ENCODE results near the gene IL20RA. TPM values are rescaled to one million over a fixed set of nuclear protein-coding genes. Genes with fewer than 3 reads are reported as not detected.

The IL20RA gene
- total RNA-seq, 6 donors from 2014 or later: 7.5 to 44.8 (median 9.7) TPM

DNA sequence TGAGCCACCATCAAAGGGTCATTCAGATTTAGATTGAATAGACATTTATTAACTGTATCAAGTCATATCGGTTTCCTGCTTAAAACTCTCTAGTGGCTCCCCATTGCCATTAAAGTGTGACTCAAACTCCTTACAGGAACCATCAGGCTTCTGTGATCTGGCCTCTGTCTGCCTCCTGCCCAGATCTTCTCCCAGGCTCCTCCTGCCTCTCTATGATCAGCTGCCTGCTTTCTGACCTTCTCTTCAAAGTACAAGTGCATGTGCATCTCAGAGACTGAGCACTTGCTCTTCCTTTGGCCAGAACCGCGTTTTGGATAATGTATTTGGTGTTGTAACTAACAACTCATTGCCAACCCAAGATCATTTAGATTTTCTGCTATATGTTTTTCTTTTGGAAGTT, 52.7 kb downstream of the IL20RA start:
- Histone ChIP-seq H3K4me1 (peaks cover 7 to 9% (median 8%) of the 10 kb centered on the region in 4 donors), H3K27me3 (peaks cover 0 to 15% (median 6%) of the 10 kb centered on the region in 4 donors), H3K36me3 (no peaks in the 10 kb centered on the region), H3K9me3 (no peaks in the 10 kb centered on the region), H3K27ac (no peak overlapping the region), H3K4me3 (no peak overlapping the region)
- DNase-seq (no peak), ATAC-seq (ENCODE audit: low FRiP score in 2 of 2) (no peak)
- WGBS, 2 donors: 56 to 62% methylated on average over 3 of the region's 3 CpGs
- TF ChIP-seq EP300 (IDR thresholded peaks at IDR 0.05) (no peak), POLR2A (IDR thresholded peaks at IDR 0.05) (no peak), POLR2AphosphoS5 (IDR thresholded peaks at IDR 0.05) (no peak)
- TF ChIP-seq, protein P1, sequence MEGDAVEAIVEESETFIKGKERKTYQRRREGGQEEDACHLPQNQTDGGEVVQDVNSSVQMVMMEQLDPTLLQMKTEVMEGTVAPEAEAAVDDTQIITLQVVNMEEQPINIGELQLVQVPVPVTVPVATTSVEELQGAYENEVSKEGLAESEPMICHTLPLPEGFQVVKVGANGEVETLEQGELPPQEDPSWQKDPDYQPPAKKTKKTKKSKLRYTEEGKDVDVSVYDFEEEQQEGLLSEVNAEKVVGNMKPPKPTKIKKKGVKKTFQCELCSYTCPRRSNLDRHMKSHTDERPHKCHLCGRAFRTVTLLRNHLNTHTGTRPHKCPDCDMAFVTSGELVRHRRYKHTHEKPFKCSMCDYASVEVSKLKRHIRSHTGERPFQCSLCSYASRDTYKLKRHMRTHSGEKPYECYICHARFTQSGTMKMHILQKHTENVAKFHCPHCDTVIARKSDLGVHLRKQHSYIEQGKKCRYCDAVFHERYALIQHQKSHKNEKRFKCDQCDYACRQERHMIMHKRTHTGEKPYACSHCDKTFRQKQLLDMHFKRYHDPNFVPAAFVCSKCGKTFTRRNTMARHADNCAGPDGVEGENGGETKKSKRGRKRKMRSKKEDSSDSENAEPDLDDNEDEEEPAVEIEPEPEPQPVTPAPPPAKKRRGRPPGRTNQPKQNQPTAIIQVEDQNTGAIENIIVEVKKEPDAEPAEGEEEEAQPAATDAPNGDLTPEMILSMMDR (IDR thresholded peaks at IDR 0.05): no peak

GRCh38 chr6:136991646-136992045, 53.1 kb downstream of the IL20RA start:
- DNase-seq (no peak), ATAC-seq (ENCODE audit: low FRiP score in 2 of 2) (no peak)
- peaks cover 7 to 9% (median 8%) of the 10 kb centered on the region in 4 donors for H3K4me1 ChIP-seq
- H3K27me3 ChIP-seq: peaks cover 0 to 15% (median 6%) of the 10 kb centered on the region in 4 donors
- H3K4me3 ChIP-seq: no peak overlapping the region
- H3K9me3 ChIP-seq: no peaks in the 10 kb centered on the region
- no peak overlapping the region for H3K27ac ChIP-seq
- no peaks in the 10 kb centered on the region for H3K36me3 ChIP-seq
- TF ChIP-seq EP300 (IDR thresholded peaks at IDR 0.05) (no peak), POLR2A (IDR thresholded peaks at IDR 0.05) (no peak), POLR2AphosphoS5 (IDR thresholded peaks at IDR 0.05) (no peak)
- TF ChIP-seq, protein P1 (IDR thresholded peaks at IDR 0.05): no peak

- peaks cover 0 to 15% (median 6%) of the 10 kb centered on the region in 4 donors for H3K27me3 ChIP-seq
- H3K4me1 ChIP-seq: peaks cover 7 to 9% (median 8%) of the 10 kb centered on the region in 4 donors
- no peaks in the 10 kb centered on the region for H3K36me3 ChIP-seq
- ATAC-seq (ENCODE audit: low FRiP score in 2 of 2): no peak
- DNase-seq: no peak
- TF ChIP-seq EP300 (IDR thresholded peaks at IDR 0.05): no peak
- TF ChIP-seq, protein P1 (IDR thresholded peaks at IDR 0.05): no peak
- no peak for TF ChIP-seq POLR2AphosphoS5 (IDR thresholded peaks at IDR 0.05)
- no peak for TF ChIP-seq POLR2A (IDR thresholded peaks at IDR 0.05)
- 82 to 87% methylated on average over 3 of the region's 3 CpGs for WGBS, 2 donors
- H3K27ac ChIP-seq: no peak overlapping the region
- no peak overlapping the region for H3K4me3 ChIP-seq
- H3K9me3 ChIP-seq: no peaks in the 10 kb centered on the region
Observed at GRCh38 chr6:136990754-136991153, 54.0 kb downstream of the IL20RA start.

DNA sequence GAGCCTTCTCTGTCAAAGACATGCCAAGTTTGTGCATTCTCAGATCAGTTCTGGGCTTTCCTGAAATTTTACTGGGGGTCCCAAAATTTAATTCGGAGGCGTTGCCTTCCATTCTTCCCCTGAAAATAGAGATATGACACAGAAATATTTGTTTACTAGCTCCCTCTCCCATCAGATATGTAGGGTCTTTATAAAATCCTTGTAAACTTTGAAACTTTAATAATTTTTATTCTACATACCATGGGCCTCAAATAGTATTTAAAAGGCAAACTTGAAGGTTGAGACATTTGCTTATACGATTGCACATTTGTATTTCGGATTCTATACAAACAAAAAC, 54.6 kb downstream of the IL20RA start:
- DNase-seq (no peak), ATAC-seq (ENCODE audit: low FRiP score in 2 of 2) (no peak)
- WGBS, 2 donors: 40 to 43% methylated on average over 4 of the region's 4 CpGs
- Histone ChIP-seq H3K36me3 (no peaks in the 10 kb centered on the region), H3K4me3 (peak overlapping the region in 3 of 4 donors; percentile 18 to 30 (median 24)), H3K4me1 (peaks cover 7 to 9% (median 8%) of the 10 kb centered on the region in 4 donors), H3K27ac (no peak overlapping the region), H3K9me3 (no peaks in the 10 kb centered on the region), H3K27me3 (peaks cover 0 to 15% (median 6%) of the 10 kb centered on the region in 4 donors)
- TF ChIP-seq POLR2AphosphoS5 (IDR thresholded peaks at IDR 0.05) (no peak), EP300 (IDR thresholded peaks at IDR 0.05) (no peak), POLR2A (IDR thresholded peaks at IDR 0.05) (no peak)
- TF ChIP-seq, protein P1 (IDR thresholded peaks at IDR 0.05): no peak

- peak; percentile 22 to 53 for ATAC-seq (ENCODE audit: low FRiP score in 2 of 2)
- H3K9me3 ChIP-seq: no peaks in the 10 kb centered on the region
- peaks cover 7 to 9% (median 8%) of the 10 kb centered on the region in 4 donors for H3K4me1 ChIP-seq
- H3K27ac ChIP-seq: no peak overlapping the region
- DNase-seq: peak in 1 of 2 donors; percentile 77
- WGBS, 2 donors: 7% methylated on average over 12 to 38 of the region's 40 CpGs
- peaks cover 0 to 15% (median 6%) of the 10 kb centered on the region in 4 donors for H3K27me3 ChIP-seq
- H3K36me3 ChIP-seq: no peaks in the 10 kb centered on the region
- H3K4me3 ChIP-seq: peak overlapping the region in 3 of 4 donors; percentile 18 to 30 (median 24)
- TF ChIP-seq POLR2AphosphoS5 (IDR thresholded peaks at IDR 0.05): no peak
- no peak for TF ChIP-seq EP300 (IDR thresholded peaks at IDR 0.05)
- TF ChIP-seq POLR2A (IDR thresholded peaks at IDR 0.05): no peak
- TF ChIP-seq, protein P1 (IDR thresholded peaks at IDR 0.05): no peak
Observed at GRCh38 chr6:136989571-136990241, 55.1 kb downstream of the IL20RA start.
